CD4-positive, CD25-positive, alpha-beta regulatory T cell (primary cell): ENCODE data around the gene MYOD1. TPM values are rescaled to one million over a fixed set of nuclear protein-coding genes. Genes with fewer than 3 reads are reported as not detected.
A peak's percentile ranks its signal among the peaks of the same experiment; 100 is the strongest.

Source experiments
- ATAC-seq, 2 donors: fragments of 150-1000 bp; cut with Tn5 transposase; one replicate each; pipeline ENCODE4 v1.10.0; 2021; ENCODE audit warnings: low read depth in 2 of 2, moderate number of reproducible peaks in 2 of 2, moderate library complexity in 1 of 2
- DNase-seq, 3 donors: peaks; one replicate each; pipeline versions ENCODE4 v3.0.0 to v3.0.0-alpha.2; 2012 to 2022; ENCODE audit warnings: mixed read lengths in 1 of 3
- H3K27ac ChIP-seq: one replicate; pipeline ENCODE4 v1.7.0; 2013; ENCODE audit warnings: mild to moderate bottlenecking, low read length; ENCODE audit not compliant: insufficient read depth, poor library complexity, severe bottlenecking
- H3K27me3 ChIP-seq: one replicate; pipeline ENCODE4 v1.7.0; 2013; ENCODE audit warnings: low read length; ENCODE audit not compliant: control insufficient read depth, insufficient read depth
- H3K36me3 ChIP-seq: one replicate; pipeline ENCODE4 v1.7.0; 2013; ENCODE audit warnings: mild to moderate bottlenecking, low read length, moderate library complexity; ENCODE audit not compliant: control insufficient read depth, insufficient read depth
- H3K4me1 ChIP-seq: 2 replicates; pipeline ENCODE4 v1.7.0; 2013; ENCODE audit warnings: mild to moderate bottlenecking, low read length; ENCODE audit not compliant: insufficient read depth, control insufficient read depth, poor library complexity, severe bottlenecking
- H3K4me3 ChIP-seq: one replicate; pipeline ENCODE4 v1.7.0; 2013; ENCODE audit warnings: low read depth, mild to moderate bottlenecking, low read length, moderate library complexity
- H3K9me3 ChIP-seq, 2 experiments: 1 replicate in 1 of 2; 2 replicates in 1 of 2; pipeline ENCODE4 v1.7.0; 2013; ENCODE audit warnings: low read length in 2 of 2, mild to moderate bottlenecking in 1 of 2, moderate library complexity in 1 of 2; ENCODE audit not compliant: control insufficient read depth in 2 of 2
- H3K27ac Mint-ChIP-seq, 3 donors: one replicate each; pipeline ENCODE4 v1.8.0; 2020 to 2022; ENCODE audit warnings: mild to moderate bottlenecking in 3 of 3, mixed read lengths in 3 of 3, moderate library complexity in 2 of 3
- H3K27me3 Mint-ChIP-seq: one replicate; pipeline ENCODE4 v1.8.0; 2022; ENCODE audit warnings: mild to moderate bottlenecking, mixed read lengths
- H3K36me3 Mint-ChIP-seq: one replicate; pipeline ENCODE4 v1.8.0; 2020; ENCODE audit warnings: mixed read lengths
- H3K4me1 Mint-ChIP-seq, 4 donors: one replicate each; pipeline ENCODE4 v1.8.0; 2020 to 2022; ENCODE audit warnings: mixed read lengths in 4 of 4, mild to moderate bottlenecking in 1 of 4
- H3K4me3 Mint-ChIP-seq, 4 donors: one replicate each; pipeline ENCODE4 v1.8.0; 2020 to 2022; ENCODE audit warnings: mild to moderate bottlenecking in 4 of 4, mixed read lengths in 4 of 4, moderate library complexity in 3 of 4
- H3K9me3 Mint-ChIP-seq, 7 donors: one replicate each; pipeline ENCODE4 v1.8.0; 2020 to 2022; ENCODE audit warnings: mixed read lengths in 7 of 7, mild to moderate bottlenecking in 3 of 7, moderate library complexity in 2 of 7
- polyA plus RNA-seq, 4 donors: library from polyadenylated mRNA; unstranded; fragments of 300-500 nt; fragmentation: Illumina TruSeq; gene quantifications; one replicate each; pipeline ENCODE4 v1.2.3, GENCODE V29; 2021
- total RNA-seq: library from RNA; stranded (reverse); gene quantifications from one replicate; pipeline ENCODE4 v1.2.3, GENCODE V29; 2022

Gene MYOD1
- total and polyA plus RNA-seq, 5 donors from 2014 or later, result not detected

GRCh38 chr11:17696741-17697140, 22.6 kb upstream of the MYOD1 start:
- no peak for DNase-seq
- no peak overlapping the region for H3K27ac ChIP-seq
- Mint-ChIP-seq H3K4me1 (peaks cover 0 to 4% (median 0%) of the 10 kb centered on the region in 4 donors), H3K36me3 (no peaks in the 10 kb centered on the region), H3K9me3 (peaks cover 0 to 2% (median 0%) of the 10 kb centered on the region in 7 donors), H3K4me3 (no peak overlapping the region), H3K27ac (no peak overlapping the region), H3K27me3 (peaks cover 45% of the 10 kb centered on the region)
- H3K36me3 ChIP-seq, result no peaks in the 10 kb centered on the region
- ATAC-seq, result no peak
- H3K9me3 ChIP-seq, result no peaks in the 10 kb centered on the region
- peaks cover 8% of the 10 kb centered on the region for H3K27me3 ChIP-seq
- H3K4me1 ChIP-seq, result no peaks in the 10 kb centered on the region
- no peak overlapping the region for H3K4me3 ChIP-seq

GRCh38 chr11:17697175-17697949, 22.0 kb upstream of the MYOD1 start:
- H3K4me3 ChIP-seq, result no peak overlapping the region
- Mint-ChIP-seq H3K4me3 (no peak overlapping the region), H3K4me1 (peaks cover 0 to 4% (median 0%) of the 10 kb centered on the region in 4 donors), H3K27me3 (peaks cover 45% of the 10 kb centered on the region), H3K27ac (no peak overlapping the region), H3K9me3 (peaks cover 0 to 2% (median 0%) of the 10 kb centered on the region in 7 donors), H3K36me3 (no peaks in the 10 kb centered on the region)
- H3K4me1 ChIP-seq, result no peaks in the 10 kb centered on the region
- ATAC-seq (no peak), DNase-seq (no peak)
- no peaks in the 10 kb centered on the region for H3K36me3 ChIP-seq
- H3K27ac ChIP-seq, result no peak overlapping the region
- H3K9me3 ChIP-seq, result no peaks in the 10 kb centered on the region
- H3K27me3 ChIP-seq, result peaks cover 8% of the 10 kb centered on the region

DNA sequence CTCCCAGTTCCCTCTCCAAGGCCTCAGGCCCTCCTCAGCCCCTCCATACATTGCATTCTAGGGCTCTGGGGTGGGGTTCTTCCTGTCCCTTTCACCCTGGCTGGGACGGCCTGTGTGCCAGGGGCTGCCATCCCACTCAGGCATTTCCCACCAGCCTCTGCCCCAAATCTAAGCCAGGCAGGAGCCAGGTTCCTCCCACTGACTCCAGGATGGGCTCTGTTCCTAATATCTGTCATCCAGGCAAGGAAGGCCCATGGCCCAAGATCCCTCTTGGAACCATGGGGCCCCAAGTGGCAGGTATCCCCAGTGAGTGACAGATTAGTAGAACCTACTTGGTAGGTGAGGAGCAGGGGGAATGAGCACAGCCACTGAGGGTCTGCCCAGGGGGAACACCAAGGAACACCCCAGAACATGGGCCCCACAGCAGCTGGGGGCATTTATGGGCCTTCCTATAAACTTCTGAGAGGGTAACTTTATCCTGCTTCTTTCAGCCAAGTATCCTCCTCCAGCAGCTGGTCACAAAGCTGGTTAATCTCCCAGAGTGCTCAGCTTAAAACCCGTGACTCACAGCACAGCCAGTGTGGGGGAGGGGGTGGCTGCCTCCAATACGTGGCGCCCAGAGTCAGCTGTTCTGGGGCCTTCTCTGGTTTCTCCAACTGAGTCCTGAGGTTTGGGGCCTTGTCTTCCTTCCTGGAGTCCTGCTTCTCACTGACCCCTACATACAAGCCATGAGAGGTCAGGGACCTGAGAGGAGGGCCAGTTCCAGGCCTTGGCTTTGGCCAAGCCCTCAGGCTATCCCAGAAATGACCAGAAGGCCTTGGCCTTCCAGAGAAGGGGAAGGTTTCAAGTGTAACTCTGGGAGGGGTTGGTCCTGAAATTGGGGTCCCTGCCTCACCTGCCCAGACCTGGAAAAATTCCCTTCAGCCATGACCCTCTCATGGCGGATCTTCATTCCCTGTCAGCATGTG, 19.9 kb upstream of the MYOD1 start:
- Mint-ChIP-seq H3K27ac (peak overlapping the region in 1 of 3 donors; percentile 21), H3K4me1 (peaks cover 0 to 4% (median 0%) of the 10 kb centered on the region in 4 donors), H3K4me3 (no peak overlapping the region), H3K9me3 (peaks cover 0 to 4% (median 0%) of the 10 kb centered on the region in 7 donors), H3K36me3 (no peaks in the 10 kb centered on the region), H3K27me3 (peaks cover 35% of the 10 kb centered on the region)
- Histone ChIP-seq H3K4me1 (no peaks in the 10 kb centered on the region), H3K27ac (no peak overlapping the region), H3K36me3 (no peaks in the 10 kb centered on the region), H3K27me3 (peaks cover 8% of the 10 kb centered on the region), H3K4me3 (no peak overlapping the region), H3K9me3 (peaks cover 0 to 3% of the 10 kb centered on the region in 2 experiments)
- ATAC-seq (peak in 1 of 2 donors; percentile 11), DNase-seq (no peak)

GRCh38 chr11:17700991-17701390, 18.4 kb upstream of the MYOD1 start:
- Histone ChIP-seq H3K36me3 (no peaks in the 10 kb centered on the region), H3K4me1 (no peaks in the 10 kb centered on the region), H3K27me3 (peaks cover 8% of the 10 kb centered on the region), H3K9me3 (peaks cover 0 to 3% of the 10 kb centered on the region in 2 experiments), H3K27ac (no peak overlapping the region), H3K4me3 (no peak overlapping the region)
- Mint-ChIP-seq H3K27ac (no peak overlapping the region), H3K4me3 (no peak overlapping the region), H3K4me1 (no peaks in the 10 kb centered on the region), H3K36me3 (no peaks in the 10 kb centered on the region), H3K9me3 (peaks cover 0 to 4% (median 0%) of the 10 kb centered on the region in 7 donors), H3K27me3 (peaks cover 25% of the 10 kb centered on the region)
- no peak for ATAC-seq
- no peak for DNase-seq

DNA sequence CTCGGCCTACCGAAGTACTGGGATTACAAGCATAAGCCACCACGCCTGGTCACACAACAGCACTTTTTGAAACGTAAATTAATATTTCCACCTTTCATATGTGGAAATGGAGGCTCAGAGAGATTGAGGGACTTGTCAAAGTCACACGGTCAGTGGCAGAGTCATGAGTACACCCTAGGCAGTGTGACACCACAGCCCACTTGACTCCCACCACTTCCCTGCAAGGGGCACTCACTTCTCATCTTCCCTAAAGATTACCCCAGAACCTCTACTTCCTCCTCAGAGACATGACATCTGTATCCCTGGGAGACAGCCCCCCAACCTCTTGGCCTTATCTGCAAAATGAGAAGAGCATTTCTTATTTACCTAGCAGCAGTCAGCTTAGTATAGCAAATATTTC, 16.5 kb upstream of the MYOD1 start:
- Histone ChIP-seq H3K9me3 (peaks cover 0 to 3% of the 10 kb centered on the region in 2 experiments), H3K27ac (no peak overlapping the region), H3K36me3 (no peaks in the 10 kb centered on the region), H3K4me1 (no peaks in the 10 kb centered on the region), H3K27me3 (no peaks in the 10 kb centered on the region), H3K4me3 (no peak overlapping the region)
- Mint-ChIP-seq H3K36me3 (no peaks in the 10 kb centered on the region), H3K4me1 (no peaks in the 10 kb centered on the region), H3K27ac (no peak overlapping the region), H3K9me3 (peaks cover 0 to 4% (median 0%) of the 10 kb centered on the region in 7 donors), H3K4me3 (no peak overlapping the region), H3K27me3 (peaks cover 10% of the 10 kb centered on the region)
- no peak for DNase-seq
- no peak for ATAC-seq

DNA sequence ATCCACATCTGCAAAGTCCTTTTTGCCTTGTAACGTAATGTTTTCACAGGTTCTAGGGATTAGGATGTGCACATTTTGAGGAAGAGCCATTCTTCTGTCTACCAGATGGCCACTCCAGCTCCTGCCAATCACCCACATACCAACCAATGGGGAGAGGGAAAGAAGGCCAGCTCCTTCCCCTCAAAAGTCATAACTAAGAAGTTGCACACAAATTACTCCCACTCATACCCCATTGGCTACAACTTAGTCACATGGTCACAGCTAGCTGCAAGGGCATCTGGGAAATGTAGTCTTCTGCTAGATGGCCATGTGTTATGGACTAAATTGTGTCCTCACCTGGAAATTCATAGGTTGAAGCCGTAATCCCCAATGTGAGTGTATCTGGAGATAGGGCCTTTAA, 15.4 kb upstream of the MYOD1 start:
- H3K4me3 ChIP-seq, result no peak overlapping the region
- no peak overlapping the region for H3K27ac ChIP-seq
- DNase-seq, result peak in 1 of 3 donors; percentile 22
- Mint-ChIP-seq H3K36me3 (no peaks in the 10 kb centered on the region), H3K27me3 (peaks cover 10% of the 10 kb centered on the region), H3K4me3 (no peak overlapping the region), H3K9me3 (peaks cover 0 to 4% (median 0%) of the 10 kb centered on the region in 7 donors), H3K4me1 (no peaks in the 10 kb centered on the region), H3K27ac (no peak overlapping the region)
- H3K27me3 ChIP-seq, result no peaks in the 10 kb centered on the region
- no peak for ATAC-seq
- no peaks in the 10 kb centered on the region for H3K4me1 ChIP-seq
- H3K9me3 ChIP-seq, result peaks cover 0 to 3% of the 10 kb centered on the region in 2 experiments
- no peaks in the 10 kb centered on the region for H3K36me3 ChIP-seq

- Mint-ChIP-seq H3K36me3 (no peaks in the 10 kb centered on the region), H3K4me1 (no peaks in the 10 kb centered on the region)
- ATAC-seq, result no peak
Measured at GRCh38 chr11:17707830-17708229, 11.5 kb upstream of the MYOD1 start.

More at GRCh38 chr11:17707830-17708229, 11.5 kb upstream of the MYOD1 start:
- H3K9me3 ChIP-seq, result peaks cover 0 to 3% of the 10 kb centered on the region in 2 experiments
- no peak for DNase-seq
- H3K27me3 ChIP-seq, result no peaks in the 10 kb centered on the region
- H3K27ac Mint-ChIP-seq, result no peak overlapping the region
- no peak overlapping the region for H3K4me3 Mint-ChIP-seq
- H3K36me3 ChIP-seq, result no peaks in the 10 kb centered on the region
- no peaks in the 10 kb centered on the region for H3K4me1 ChIP-seq
- peaks cover 11% of the 10 kb centered on the region for H3K27me3 Mint-ChIP-seq
- no peak overlapping the region for H3K27ac ChIP-seq
- peaks cover 0 to 4% (median 0%) of the 10 kb centered on the region in 7 donors for H3K9me3 Mint-ChIP-seq
- no peak overlapping the region for H3K4me3 ChIP-seq
